Superior temporal gyrus (tissue), 1 donor: ENCODE data around the gene EPHA3.

Experiments used
- DNase-seq: peaks from one replicate; pipeline ENCODE4 v3.0.0-alpha.2; 2016; ENCODE audit errors: extremely low spot score

The EPHA3 gene

DNA sequence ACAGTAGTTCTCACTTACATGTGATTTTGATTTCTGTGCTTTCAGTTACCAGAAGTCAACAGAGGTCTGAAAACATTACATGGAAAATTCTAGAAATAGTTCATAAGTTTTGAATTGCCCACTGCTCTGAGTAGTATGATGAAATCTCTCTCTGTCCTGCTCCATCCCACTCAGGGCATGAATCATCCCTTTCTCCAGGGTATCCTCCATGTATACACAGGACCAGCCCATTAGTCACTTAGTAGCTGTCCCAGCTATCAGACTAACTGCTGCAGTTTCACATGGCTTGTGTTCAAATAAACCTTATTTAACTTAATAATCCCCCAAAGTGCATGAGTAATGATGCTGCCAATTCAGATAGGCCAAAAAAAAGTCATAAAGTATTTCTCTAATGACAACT is 38.6 kb downstream of the EPHA3 start:
- no peak for DNase-seq

DNA sequence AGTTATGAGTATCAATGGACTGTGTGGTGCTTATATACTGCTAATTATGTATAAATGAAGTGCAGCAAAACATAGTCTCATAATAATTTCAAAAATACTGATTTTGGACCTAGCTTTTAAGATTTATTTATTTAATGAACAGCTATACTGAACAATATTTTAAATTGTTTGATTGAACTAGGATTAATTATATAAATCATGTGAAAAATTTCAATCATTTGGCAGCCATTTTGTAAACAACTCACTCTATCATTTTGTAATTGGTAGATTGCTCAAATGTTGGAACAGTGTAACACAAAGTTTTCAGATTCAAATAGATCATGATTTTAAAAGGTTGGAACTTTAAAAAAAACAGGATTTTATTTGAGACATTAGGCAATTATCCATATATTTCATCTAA is 47.0 kb downstream of the EPHA3 start:
- no peak for DNase-seq

DNA sequence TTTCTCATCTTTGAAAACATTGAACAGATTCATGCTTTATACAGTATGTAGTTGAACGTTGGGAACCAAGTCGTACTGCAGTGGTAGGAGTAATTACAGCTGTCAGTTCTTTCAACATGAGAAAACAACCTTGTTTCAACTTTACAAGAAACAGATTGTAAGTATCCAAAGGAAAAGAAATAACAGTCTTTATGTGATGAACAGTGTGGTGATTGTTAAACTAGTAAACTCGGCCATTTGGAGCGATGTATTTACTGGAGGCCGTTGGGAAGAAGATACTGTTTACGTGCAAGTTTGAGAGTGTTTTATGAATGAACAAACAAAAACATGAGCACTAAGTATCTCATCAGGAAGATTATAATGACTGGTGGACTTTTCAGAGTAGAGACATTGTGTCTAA is 48.4 kb downstream of the EPHA3 start:
- no peak for DNase-seq

DNA sequence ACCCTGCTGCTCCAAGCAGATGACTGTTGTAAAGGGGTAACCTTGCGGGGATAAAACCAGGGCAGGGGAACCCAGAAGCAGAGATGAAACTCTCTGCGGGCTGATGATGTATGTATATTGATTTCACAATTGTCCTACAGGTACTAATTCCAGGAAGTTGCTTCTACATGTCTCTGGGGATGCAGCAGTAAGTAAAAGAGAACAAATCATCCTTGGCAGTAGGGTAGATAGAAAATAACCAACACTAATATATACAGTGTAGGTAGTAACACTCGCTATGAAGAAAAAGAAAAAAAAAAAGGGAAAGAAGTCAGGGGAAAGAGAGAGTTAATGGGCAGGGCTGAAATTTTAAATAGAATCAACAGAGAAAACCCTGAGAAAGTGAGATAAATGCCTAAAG is 50.2 kb downstream of the EPHA3 start:
- DNase-seq = no peak

DNA sequence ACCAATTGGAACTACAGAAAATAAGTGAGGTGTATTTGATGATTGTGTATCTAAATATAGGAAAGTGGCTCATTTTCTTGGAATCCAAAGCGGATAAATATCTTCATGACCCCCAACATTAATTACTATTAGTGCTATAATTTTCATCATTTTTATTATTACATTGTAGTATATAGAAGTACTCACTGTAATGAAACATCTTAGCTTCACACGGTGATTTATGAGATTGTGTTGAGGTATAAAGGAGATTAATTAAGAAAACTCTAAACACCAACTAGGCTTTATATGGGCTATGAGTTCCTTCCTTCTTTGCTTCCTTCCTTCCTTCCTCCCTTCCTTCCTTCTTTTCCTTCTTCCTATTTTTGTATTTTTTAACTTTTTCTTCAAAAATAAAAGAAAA is 52.2 kb downstream of the EPHA3 start:
- DNase-seq = no peak

DNA sequence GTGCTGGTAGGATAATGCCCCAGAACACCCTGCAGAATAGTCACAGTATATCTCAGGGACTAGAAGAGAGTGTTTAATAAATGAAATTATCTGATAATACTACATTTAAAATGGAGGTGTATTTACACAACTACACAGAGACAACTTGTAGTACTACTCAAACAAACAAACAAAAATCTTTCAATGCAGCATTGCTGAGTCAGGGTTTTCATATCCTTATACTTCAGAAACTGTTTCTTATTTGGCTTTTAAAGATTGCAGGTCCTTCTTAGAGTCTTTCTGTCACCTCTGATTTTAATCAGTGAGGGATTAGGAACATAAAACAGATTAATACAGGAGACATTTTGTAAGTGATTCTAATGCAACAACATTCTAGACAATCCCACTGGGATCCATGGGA is 57.4 kb downstream of the EPHA3 start:
- DNase-seq = no peak

DNA sequence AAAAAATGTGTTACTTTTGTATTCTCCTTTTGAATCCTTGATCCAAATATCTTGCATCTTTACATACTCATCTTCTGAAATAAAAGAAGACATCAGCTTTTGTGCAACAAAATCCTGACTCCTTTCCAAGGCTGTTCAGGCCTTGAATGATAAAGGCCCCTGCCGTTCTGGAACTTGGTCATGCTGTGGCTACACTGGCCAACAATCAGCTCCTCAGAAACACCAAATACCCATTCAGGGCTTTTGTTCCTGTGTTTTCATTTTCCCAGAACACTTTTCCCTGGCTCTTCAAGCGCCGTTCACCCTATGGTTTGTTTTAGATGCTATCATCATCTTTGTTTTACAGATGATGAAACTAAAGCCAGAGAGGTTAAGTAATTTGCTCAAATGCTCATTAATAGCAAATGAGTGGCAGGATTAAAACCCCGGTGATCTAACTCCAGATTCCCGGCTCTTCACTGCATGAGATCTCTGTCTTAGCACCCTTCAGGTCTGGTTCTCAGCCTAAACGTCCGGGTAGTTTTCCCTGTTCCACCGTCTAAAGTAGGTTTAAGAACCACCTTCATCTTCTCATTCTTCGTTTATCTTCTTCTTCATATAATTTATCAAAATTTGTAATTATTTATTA is 58.3 kb downstream of the EPHA3 start:
- DNase-seq = no peak

DNA sequence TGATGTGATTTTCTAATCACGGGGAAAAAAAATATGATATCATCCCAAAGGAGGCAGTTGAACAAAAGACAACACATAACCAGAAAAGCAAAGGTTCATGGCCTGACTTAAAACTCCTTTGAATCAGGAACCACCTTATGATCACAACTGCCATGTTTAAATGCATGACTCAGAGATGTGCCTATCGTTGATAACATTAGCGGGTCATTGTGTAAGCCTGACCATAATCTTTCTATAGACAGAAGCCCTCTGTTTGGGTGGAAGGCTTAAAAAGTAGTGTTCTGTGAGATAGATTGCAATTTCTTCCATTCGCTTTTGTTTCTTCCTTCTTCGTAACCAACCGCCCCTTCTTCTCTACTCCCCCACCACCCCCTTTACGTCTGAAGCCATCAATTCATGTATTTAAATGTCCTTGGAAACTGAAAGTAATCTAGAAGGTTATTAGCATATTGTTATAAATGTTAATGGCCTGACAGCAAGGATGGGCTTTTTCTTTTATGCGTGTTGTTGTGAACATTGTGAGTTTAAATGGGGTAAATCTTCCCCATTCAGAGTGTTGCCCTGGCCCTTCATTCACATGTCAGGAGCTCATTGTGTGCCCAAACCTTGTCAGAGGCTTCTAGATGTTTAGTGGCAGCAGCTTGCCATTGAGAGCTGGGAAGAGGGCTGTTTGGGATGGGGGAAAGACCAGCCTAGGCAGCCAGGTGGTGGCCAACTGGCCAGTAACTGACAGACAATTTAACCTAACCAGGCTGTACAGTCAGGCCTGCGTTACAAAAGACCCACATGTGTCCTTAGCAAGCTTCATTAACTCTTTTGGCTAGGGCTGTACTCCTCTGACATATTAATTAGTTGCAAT is 64.5 kb downstream of the EPHA3 start:
- no peak for DNase-seq

DNA sequence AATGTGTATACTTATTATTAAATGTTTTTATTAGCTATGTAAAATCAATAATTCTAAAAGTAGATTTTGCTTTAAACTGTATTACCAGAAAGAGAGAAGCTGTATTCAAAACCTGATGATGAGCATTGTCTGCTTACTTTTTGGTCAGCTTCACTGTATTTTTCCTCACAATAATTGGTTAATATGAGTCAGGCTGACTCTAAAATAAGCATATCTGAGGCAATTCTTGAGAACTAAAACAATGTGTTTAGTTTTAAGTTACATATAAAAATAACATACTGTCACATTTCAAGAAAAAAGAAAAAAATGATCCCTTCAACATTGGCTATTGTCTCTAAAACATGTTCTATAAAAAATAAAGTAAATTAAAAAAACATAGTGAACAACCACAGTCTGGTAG is 66.1 kb downstream of the EPHA3 start:
- DNase-seq = no peak

DNA sequence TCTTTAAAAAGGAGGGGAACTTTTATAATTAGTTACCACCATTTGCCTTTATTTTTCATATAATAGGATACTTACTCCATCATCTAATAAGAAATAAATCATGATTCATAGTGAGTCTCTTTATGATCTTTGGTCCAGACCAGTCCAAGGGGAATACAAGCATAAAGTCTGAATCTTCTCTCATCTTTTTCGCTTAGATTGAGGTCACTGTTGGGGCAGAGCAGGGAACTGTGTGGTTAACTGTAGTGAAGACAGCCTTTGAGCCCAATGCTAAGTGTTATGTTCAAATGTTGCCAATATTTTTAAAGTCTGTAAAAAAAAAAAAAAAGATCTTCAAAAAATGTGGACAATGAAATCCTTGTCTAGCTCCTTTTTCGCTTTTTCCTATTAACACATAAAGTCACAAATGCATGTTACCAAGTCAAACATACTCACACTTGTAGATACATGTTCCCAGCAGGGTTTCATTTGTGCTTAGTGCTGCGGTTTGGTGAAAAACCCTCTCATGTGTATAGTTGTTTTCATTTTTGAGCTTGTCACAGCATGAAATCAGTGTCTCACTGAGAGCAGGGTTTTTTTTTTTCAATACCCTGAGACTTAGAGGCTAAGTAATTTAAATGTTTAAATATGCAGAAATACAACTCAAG is 72.1 kb downstream of the EPHA3 start:
- no peak for DNase-seq

DNA sequence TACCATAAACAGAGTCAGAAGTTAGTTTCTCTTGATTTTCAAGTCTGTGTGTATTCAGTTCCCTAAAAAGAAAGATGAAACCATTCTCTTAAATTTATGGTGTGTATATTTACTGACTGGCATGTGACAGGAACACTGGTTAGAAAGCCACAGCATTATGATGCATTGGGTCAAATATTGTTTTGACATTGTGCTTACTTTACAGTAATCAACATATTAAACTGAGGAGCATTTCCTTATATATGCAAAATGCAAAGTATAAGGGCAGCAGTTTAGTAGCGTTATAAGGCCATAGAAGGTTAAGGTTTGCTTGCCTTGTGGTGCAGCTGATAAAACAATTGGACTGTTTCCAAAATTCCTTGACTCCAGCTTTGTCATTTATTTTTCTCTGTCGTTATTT is 72.9 kb downstream of the EPHA3 start:
- DNase-seq = no peak

DNA sequence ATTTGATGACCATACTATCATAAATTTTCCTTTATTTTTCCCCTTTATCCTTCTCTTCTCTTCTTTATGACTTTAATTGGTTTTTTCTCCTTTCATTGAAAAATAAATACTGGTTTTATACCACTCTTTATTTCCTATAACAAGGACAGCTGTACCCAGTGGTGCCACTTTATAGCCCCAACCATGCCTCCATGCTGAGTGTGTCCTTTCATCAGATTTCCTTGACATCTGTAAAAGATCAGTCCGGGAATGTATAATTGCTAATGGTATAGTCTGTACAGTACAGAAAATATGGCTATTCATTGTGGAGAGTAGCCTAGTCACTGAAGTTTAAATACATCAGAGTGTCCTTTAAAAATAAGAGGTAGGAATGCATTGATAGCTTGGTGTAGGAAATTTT is 74.6 kb downstream of the EPHA3 start:
- no peak for DNase-seq

DNA sequence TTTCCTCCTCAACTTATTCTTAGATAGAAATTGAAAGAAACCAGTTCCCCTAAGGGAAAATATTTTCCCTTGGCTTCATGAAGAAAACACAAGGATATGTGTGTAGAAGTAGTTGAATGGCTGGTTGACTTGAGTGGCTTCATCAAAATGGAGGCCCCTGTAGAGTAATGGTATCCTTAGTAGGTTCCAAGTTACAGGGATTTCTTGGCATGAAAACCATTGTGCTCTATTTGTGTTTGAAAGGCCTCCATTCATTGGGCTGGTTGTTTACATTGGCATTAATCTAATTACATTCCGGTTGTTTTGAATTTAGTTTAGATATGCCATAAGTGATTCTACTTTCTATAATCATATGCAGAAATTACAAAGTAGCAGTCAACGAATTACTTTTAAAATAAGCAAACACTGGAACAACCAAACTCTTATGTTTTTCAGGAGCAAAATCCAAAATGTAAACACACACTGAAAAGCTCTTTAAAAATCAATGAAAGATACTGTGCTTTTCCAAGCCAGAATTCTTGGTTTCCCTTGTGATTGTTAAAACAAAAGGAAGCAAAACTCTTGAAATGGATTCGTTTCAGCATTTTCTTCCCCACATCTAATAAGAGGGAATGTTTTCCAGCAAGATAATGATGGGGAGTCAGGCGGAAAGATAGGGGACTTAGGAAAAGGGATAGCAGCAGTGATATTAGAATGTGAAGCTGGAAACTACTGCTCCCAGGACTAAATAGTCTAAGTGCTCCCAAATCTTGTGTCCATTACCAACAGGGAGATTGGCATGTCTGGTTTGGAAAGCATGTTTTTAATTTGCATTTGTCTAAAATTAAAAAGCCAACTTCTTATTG is 77.0 kb downstream of the EPHA3 start:
- DNase-seq = no peak

DNA sequence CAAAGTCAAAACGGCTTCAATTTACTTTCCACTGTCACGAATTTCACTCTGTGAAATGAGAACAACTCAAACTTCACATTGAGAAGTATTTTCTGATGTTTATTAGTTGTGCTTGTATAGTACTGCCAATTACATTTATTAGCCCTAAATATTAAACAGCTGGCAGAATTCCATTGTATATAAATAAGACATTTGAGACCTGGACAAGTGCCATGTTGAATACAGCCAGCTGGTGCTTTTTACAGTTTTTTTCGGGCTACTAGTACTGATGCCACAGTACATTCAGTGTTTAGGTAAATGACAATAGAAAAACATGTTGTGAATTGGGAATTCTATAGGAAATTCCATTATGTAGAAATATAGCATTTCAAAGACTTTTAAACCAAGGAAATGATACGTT is 79.0 kb downstream of the EPHA3 start:
- no peak for DNase-seq

DNA sequence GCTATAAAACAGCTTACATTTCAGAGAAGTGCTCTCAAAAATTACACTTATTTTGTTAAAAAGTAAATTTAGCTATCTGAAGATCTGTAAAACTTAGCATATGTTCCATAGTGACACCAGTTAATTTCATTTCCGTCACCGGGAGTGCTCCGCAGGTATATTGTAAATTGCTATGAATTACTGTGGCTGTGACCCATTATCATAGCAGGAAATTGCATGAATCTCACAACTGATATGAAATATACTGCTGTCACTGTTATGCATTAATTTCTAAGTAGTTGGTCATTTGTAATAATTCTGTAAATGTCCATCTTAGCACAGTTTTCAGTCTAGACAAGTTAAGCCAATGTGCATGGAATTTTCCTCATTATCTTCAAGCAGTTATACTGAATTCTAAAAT is 91.2 kb downstream of the EPHA3 start:
- no peak for DNase-seq

DNA sequence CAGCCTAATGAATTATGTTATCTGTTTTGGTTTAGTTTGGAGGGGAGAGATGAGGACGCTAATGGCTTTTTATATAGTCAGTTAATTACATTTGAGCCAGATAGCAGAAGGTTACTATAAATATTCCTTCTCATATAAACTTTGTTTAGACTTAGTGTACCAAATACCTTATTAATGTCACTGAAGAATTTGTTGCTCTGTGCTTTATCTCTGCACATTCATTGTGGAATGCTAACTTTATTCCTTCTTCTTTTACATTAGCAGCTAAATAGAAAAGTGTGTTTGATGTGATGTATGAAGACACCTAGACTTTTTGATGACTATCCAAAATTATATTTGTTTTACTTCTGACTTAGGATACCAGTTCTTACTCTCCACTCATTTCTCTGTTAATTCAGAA is 105.2 kb downstream of the EPHA3 start:
- DNase-seq = no peak

DNA sequence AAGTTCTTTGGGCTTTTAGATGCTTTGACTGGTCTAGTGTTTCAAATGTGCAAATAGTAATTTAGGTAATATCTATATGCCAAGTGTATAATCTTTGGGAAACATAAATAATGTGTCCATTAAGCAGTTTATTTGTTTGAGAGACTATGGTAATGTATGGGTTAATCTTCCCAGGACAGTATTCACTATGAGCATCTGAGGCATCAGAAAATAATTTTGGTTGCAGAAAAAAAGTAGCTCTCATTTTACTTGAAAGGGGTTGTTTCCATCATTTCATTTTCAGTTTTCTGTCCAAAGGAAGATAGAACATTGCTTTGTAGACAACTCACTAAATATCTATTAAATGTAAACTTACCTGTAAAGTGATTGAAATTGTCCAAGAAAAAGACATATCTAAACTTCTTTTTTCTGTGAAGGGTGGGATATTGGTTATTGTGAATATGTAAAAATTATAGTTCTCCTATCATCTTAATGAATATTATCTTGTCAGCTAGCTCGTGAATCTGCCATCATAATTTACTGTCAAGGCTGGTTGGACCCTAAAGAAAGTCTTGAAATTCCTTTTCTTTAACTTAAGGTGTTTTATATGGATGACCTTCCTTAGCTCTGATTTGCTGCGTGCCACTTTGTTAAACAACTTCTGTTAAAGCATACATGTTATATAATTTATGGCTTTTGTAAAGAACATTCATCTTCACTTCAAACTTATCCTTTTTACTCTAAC is 108.8 kb downstream of the EPHA3 start:
- no peak for DNase-seq

DNA sequence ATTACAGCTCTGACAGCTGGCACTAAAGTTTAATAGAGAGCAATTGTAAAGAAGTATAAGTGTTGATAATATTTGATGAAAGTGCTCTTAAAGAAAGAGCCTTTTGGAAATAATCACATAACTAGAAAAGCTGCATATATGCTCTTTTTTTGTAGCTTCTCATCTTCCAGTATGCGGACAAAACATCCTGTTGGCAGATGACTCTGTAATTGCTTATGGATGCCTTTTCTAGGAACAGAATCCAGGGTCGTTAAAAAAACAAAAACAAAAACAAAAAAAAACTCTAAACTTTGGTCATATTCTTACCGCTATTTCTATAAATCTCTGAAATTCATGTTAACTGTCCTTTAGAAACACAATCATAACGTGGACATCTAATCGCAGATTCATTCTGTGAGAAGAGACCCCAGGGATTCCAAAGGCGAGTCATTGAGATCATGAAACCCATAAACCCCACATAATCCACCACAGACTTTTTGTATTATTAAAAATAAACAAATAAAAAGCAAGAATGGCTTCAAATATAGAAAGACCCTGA is 109.8 kb downstream of the EPHA3 start:
- DNase-seq = no peak

DNA sequence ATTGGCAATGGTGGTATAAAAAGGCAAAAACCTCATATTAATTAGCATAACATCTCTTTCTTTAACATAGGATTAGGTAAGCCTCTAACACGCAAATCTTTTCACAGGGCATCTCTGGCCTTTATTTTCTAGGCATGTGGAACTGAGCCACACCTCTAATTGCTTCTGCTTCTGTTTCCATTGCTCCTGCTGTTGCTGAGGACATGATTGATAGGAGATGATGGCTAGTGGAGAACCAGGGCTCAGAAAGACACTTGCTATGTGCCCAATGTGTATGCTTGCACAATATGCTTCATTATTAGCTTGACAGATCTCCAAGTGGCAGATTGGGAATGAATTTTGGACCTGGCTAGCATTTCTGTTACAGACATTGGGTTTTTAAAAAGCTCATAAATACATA is 114.5 kb downstream of the EPHA3 start:
- no peak for DNase-seq

DNA sequence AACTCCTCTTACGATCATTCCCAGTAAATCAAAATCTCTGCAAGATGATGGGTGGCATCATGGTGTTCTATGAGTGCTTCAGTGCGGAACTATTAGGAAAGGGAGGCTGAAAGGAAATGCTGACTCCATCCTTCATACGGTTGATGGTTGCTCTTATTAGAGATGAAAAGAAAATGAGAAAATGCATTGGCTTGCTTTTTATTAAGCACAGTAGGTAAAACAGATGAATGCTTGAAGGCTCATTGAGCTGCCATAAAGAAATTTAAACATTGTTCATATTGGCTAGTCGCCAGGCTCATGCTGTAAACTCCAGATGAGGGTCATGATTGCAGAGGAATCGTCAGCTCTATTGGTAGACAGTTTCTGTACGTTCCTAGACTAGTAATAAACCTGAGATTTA is 115.8 kb downstream of the EPHA3 start:
- no peak for DNase-seq

DNA sequence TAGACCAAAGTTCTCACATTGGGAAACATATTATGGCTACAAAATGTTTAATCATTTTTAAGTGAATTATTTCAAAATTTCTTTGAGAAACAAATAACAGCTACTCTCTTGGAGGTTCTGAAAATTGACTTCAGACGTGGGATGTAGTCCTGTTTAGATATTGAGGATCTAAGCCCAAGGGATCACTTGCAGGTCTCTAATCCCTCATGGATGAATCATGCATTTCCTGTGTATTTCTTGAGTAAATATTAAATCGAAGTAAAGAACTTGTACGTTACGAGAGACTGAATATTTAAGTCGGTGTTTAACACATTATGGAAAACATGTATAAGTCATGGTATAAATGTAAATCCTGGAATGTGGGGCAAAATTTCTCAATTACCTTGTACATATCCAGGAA is 119.8 kb downstream of the EPHA3 start:
- no peak for DNase-seq
